Endothelial cell of umbilical vein (primary cell): ENCODE data around the gene MLC1. TPM values are rescaled to one million over a fixed set of nuclear protein-coding genes. Genes with fewer than 3 reads are reported as not detected.

Experiments
- BruUV-seq: library from RNA; stranded (reverse); fragments of 400-500 nt; replicated peaks from 2 replicates; lab custom pipeline; 2021; lab: Mats Ljungman, UMichigan
- CTCF ChIA-PET: fragments of 300-600, 350-600 bp; sonication (Branson Sonifier 250); formaldehyde crosslinking; loops from one replicate; lab custom pipeline; 2021; ENCODE audit warnings: antibody characterized with exemption, inconsistent platforms; lab: Charles Lee
- POLR2A ChIA-PET: fragments of 300-600, 350-600 bp; sonication (Branson Sonifier 250); formaldehyde crosslinking; loops from one replicate; lab custom pipeline; 2021; ENCODE audit warnings: antibody characterized with exemption, inconsistent platforms; lab: Charles Lee
- DNase-seq: peaks from one replicate; pipeline ENCODE4 v3.0.0-alpha.2; 2011; ENCODE audit warnings: low read depth, low spot score
- FAIRE-seq: peaks from 2 replicates; lab custom pipeline; 2011; peaks lifted over from hg19 to GRCh38; lab: Jason Lieb, UNC
- H2AFZ ChIP-seq: 2 replicates; pipeline ENCODE4 v1.6.0; 2012; ENCODE audit warnings: low read depth, low read length, control low read depth, inconsistent platforms
- H3K27ac ChIP-seq: 2 replicates; pipeline ENCODE4 v1.5.1; 2011; ENCODE audit warnings: low read depth, mild to moderate bottlenecking, control low read depth, low read length, moderate library complexity; ENCODE audit not compliant: insufficient read depth
- H3K27me3 ChIP-seq, 2 experiments: 2 replicates each; pipeline versions ENCODE4 v1.6.0 to v1.6.1; 2011; ENCODE audit warnings: low read length in 2 of 2, mixed read lengths in 1 of 2; ENCODE audit not compliant: control insufficient read depth in 2 of 2, insufficient read depth in 2 of 2
- H3K36me3 ChIP-seq, 2 experiments: 2 replicates in 1 of 2; 3 replicates in 1 of 2; pipeline ENCODE4 v1.5.1; 2011; ENCODE audit warnings: low read length in 2 of 2, mild to moderate bottlenecking in 1 of 2, moderate library complexity in 1 of 2; ENCODE audit not compliant: control insufficient read depth in 2 of 2, insufficient read depth in 2 of 2; ENCODE audit errors: extremely low read depth in 1 of 2
- H3K4me1 ChIP-seq: 3 replicates; pipeline ENCODE4 v1.5.1; 2011; ENCODE audit warnings: mild to moderate bottlenecking, low read length; ENCODE audit not compliant: control insufficient read depth, insufficient read depth; ENCODE audit errors: extremely low read depth
- H3K4me2 ChIP-seq: 2 replicates; pipeline ENCODE4 v1.6.1; 2011; ENCODE audit warnings: low read length, control low read depth, mixed read lengths; ENCODE audit not compliant: insufficient read depth
- H3K4me3 ChIP-seq, 3 experiments: fragments of 200-600 bp in 1 of 3; sonication (generic), shearing (Covaris generic) in 1 of 3; replicated peaks in 1 of 3; 2 replicates each; pipeline ENCODE4 v1.5.1; 2011 to 2016; ENCODE audit warnings: control low read depth in 3 of 3, low read length in 3 of 3, mild to moderate bottlenecking in 2 of 3, inconsistent platforms in 1 of 3, low read depth in 1 of 3, moderate library complexity in 1 of 3; ENCODE audit not compliant: insufficient read depth in 1 of 3
- H3K79me2 ChIP-seq: 2 replicates; pipeline ENCODE4 v1.6.0; 2012; ENCODE audit warnings: low read length, inconsistent platforms; ENCODE audit not compliant: control insufficient read depth, insufficient read depth
- H3K9ac ChIP-seq: replicated peaks from 2 replicates; pipeline ENCODE3; 2011; ENCODE audit warnings: low read length, control low read depth; ENCODE audit not compliant: insufficient read depth; ENCODE audit errors: extremely low read depth
- H3K9me1 ChIP-seq: replicated peaks from 3 replicates; pipeline ENCODE4 v1.6.0; 2011; ENCODE audit warnings: mild to moderate bottlenecking, low read length; ENCODE audit not compliant: control insufficient read depth, insufficient read depth; ENCODE audit errors: extremely low read depth
- H3K9me3 ChIP-seq: replicated peaks from 2 replicates; pipeline ENCODE4 v1.5.1; 2012; ENCODE audit warnings: low read length, inconsistent platforms; ENCODE audit not compliant: control insufficient read depth, insufficient read depth
- H4K20me1 ChIP-seq: replicated peaks from 2 replicates; pipeline ENCODE3; 2011; ENCODE audit warnings: mild to moderate bottlenecking, low read length; ENCODE audit not compliant: control insufficient read depth, insufficient read depth; ENCODE audit errors: extremely low read depth
- EZH2 ChIP-seq: IDR thresholded peaks from 2 replicates; pipeline ENCODE4 v1.6.1; 2012; ENCODE audit warnings: borderline replicate concordance, low read depth, mild to moderate bottlenecking, moderate library complexity, low read length, inconsistent platforms; ENCODE audit not compliant: severe bottlenecking
- FOS ChIP-seq: IDR thresholded peaks from 2 replicates; pipeline ENCODE4 v1.6.1; 2011; ENCODE audit warnings: mild to moderate bottlenecking, low read length, moderate library complexity, borderline replicate concordance; ENCODE audit not compliant: insufficient read depth
- GATA2 ChIP-seq: IDR thresholded peaks from 2 replicates; pipeline ENCODE4 v1.7.0; 2011; ENCODE audit warnings: low read depth, mild to moderate bottlenecking, moderate library complexity, mixed read lengths, low read length; ENCODE audit not compliant: insufficient read length, insufficient read depth
- JUN ChIP-seq: IDR thresholded peaks from 2 replicates; pipeline ENCODE4 v1.6.1; 2011; ENCODE audit warnings: borderline replicate concordance, low read depth; ENCODE audit not compliant: insufficient read length, insufficient read depth
- MYC ChIP-seq: IDR thresholded peaks from one replicate; pipeline ENCODE4 v1.6.1; 2011; ENCODE audit warnings: mild to moderate bottlenecking, low read depth, low read length
- POLR2A ChIP-seq: IDR thresholded peaks from 2 replicates; pipeline ENCODE4 v1.6.1; 2012; ENCODE audit warnings: low read depth, mild to moderate bottlenecking, control low read depth, low read length
- POLR2AphosphoS5 ChIP-seq: IDR thresholded peaks from 2 replicates; pipeline ENCODE4 v1.6.1; 2012; ENCODE audit warnings: low read depth, mild to moderate bottlenecking, control low read depth, low read length, moderate library complexity; ENCODE audit not compliant: insufficient read depth
- dilution Hi-C: fragments of 300-500 bp; cut with MboI; formaldehyde crosslinking; loops from one replicate; pipeline ENCODE4 v1.15.0; 2019; ENCODE audit warnings: low sequenced_read_pairs; ENCODE audit not compliant: extremely low pct_ligation_motif_present
- intact Hi-C: fragments of 100-400 bp; cut with micrococcal nuclease; formaldehyde crosslinking; loops from one replicate; pipeline ENCODE4 v1.10.0; 2022
- polyA plus RNA-seq, 4 experiments: library from polyadenylated mRNA; depleted of rRNA in 3 of 4; stranded (reverse) in 3 of 4; unstranded in 1 of 4; fragments of >200 nt; gene quantifications; 2 replicates each; pipeline versions ENCODE4 v1.2.1 to v1.2.3, GENCODE V29; 2011 to 2012; ENCODE audit warnings: missing spikeins in 1 of 4
- total RNA-seq: library from RNA; stranded (reverse); gene quantifications from 2 replicates; pipeline ENCODE4 v1.2.3, GENCODE V29; 2021
- TF ChIP-seq, protein P1 (sequence below): IDR thresholded peaks from 2 replicates; pipeline ENCODE4 v1.6.1; 2011; ENCODE audit not compliant: insufficient read depth, insufficient read length

Gene MLC1
- total and polyA plus RNA-seq, 2 donors (not counting 3 experiments of a cell fraction or from before 2014, with no cell fraction given): not detected

- Histone ChIP-seq H3K9ac (no peak overlapping the region), H4K20me1 (no peaks in the 10 kb centered on the region), H3K4me2 (no peak overlapping the region), H3K36me3 (no peaks in the 10 kb centered on the region), H3K9me1 (no peaks in the 10 kb centered on the region), H2AFZ (no peak overlapping the region), H3K4me1 (no peaks in the 10 kb centered on the region), H3K79me2 (no peaks in the 10 kb centered on the region), H3K27me3 (peaks cover 37 to 52% of the 10 kb centered on the region in 2 experiments), H3K4me3 (no peak overlapping the region), H3K9me3 (no peaks in the 10 kb centered on the region), H3K27ac (no peak overlapping the region)
- CTCF ChIA-PET: no interaction called here
- intact Hi-C loops (no loop called here), dilution Hi-C loops (no loop called here)
- FAIRE-seq (no peak), DNase-seq (no peak)
- POLR2A ChIA-PET: no interaction called here
- BruUV-seq: no TSS peak
- TF ChIP-seq FOS: no peak
- TF ChIP-seq GATA2: no peak
- no peak for TF ChIP-seq MYC
- TF ChIP-seq, protein P1, sequence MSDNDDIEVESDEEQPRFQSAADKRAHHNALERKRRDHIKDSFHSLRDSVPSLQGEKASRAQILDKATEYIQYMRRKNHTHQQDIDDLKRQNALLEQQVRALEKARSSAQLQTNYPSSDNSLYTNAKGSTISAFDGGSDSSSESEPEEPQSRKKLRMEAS: no peak
- TF ChIP-seq POLR2AphosphoS5: no peak
- peak; percentile 94 for TF ChIP-seq EZH2
- no peak for TF ChIP-seq POLR2A
- no peak for TF ChIP-seq JUN
Observed at GRCh38 chr22:50014655-50015401, 70.4 kb downstream of the MLC1 start.
